Tibial nerve (tissue), 3 donors: ENCODE measurements around the gene CD180.

ENCODE experiments used
- POLR2A ChIP-seq, 2 donors: fragments of 450-650 bp; IDR thresholded peaks; one replicate each; pipeline ENCODE4 v1.6.1; 2017; ENCODE audit warnings: antibody characterized with exemption in 2 of 2, mild to moderate bottlenecking in 2 of 2, moderate library complexity in 2 of 2
- TF ChIP-seq, protein P1 (sequence below), 5 experiments: fragments of 200-600 bp in 3 of 5; fragments of 450-650 bp in 2 of 5; sonication (generic) in 3 of 5; IDR thresholded peaks; one replicate each; pipeline ENCODE4 v1.5.1; 2016 to 2019; ENCODE audit warnings: antibody characterized with exemption in 5 of 5, mild to moderate bottlenecking in 3 of 5, moderate library complexity in 2 of 5

DNA sequence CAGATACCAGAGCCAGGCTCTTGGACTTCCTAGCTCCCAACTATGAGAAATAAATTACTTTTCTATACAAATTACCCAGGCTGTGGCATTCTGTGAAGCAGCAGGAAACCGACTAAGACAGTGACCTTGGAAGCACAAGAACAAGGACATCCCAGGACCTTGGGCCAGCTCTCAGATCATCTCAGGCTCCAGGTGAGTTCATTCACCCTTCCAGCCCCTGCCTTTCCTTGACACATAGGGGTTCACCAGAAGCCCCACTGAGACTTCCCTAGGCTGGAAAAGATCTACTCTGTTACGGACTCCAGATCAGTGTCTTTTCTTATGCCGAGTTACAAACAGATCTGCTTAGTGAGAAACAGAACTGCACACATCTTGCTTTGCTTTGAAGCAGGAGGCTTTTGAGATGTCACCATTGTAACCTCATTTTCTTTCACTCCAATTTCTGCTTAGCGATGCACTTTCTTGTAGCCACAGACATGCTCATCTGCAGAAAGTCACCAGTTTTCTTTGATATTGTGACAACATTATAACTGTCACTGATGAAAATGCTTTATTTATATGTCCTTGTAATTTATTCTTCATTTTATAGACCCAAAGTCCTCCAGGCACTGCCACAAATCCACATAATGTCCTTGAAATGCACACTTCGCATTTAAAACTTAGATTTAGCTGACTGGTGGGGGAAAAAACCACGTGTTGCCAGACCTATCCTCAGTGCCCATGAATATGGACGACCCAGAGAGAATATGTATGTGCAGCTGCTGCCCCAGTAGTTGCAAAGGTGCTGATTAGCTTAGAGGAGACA lies 8.1 kb downstream of the CD180 start:
- no peak for TF ChIP-seq POLR2A (IDR thresholded peaks at IDR 0.05)
- TF ChIP-seq, protein P1, sequence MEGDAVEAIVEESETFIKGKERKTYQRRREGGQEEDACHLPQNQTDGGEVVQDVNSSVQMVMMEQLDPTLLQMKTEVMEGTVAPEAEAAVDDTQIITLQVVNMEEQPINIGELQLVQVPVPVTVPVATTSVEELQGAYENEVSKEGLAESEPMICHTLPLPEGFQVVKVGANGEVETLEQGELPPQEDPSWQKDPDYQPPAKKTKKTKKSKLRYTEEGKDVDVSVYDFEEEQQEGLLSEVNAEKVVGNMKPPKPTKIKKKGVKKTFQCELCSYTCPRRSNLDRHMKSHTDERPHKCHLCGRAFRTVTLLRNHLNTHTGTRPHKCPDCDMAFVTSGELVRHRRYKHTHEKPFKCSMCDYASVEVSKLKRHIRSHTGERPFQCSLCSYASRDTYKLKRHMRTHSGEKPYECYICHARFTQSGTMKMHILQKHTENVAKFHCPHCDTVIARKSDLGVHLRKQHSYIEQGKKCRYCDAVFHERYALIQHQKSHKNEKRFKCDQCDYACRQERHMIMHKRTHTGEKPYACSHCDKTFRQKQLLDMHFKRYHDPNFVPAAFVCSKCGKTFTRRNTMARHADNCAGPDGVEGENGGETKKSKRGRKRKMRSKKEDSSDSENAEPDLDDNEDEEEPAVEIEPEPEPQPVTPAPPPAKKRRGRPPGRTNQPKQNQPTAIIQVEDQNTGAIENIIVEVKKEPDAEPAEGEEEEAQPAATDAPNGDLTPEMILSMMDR (IDR thresholded peaks at IDR 0.05): no peak
